Measurements from ENCODE around the gene TMEM131L.

Gene TMEM131L

DNA sequence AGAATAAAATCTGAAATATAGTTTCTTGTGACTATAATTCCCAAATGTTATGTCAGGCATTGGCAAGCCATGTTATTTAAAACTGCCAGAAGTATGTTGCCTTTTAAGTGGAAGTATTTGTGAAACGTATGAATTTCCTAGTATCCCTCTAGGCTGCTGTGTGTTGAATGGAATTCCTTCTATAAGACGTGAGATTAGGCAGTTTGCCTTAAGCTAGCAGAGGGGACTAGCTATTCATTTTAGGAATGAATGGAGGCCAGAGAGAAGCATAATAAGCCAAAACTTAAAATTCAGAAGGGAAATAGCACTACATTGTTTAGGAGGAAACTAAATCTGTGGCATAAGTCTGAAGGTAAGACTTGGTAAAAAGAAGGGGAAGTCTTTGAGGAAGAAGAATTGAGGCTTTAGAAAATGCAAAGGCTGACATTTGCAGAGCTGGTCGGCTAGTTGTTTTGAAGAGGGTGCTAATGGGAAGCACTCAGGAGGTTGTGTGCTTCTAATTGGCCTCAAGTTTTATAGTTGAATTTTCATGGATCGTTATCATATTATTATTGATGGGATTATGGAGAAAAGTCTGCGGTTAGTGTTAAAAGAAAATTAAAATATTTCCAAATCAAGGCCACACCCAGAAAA is 57.1 kb downstream of the TMEM131L start:
- Histone ChIP-seq H2AFZ (ENCODE audit: low read depth, low read length) (no peak overlapping the region), H3K4me3 (ENCODE audit: low read length) (peak overlapping the region; percentile 27), H3K9me3 (ENCODE audit: insufficient read depth, low read length) (no peaks in the 10 kb centered on the region), H3K36me3 (replicated peaks; ENCODE audit: low read depth, low read length) (peaks cover 53% of the 10 kb centered on the region), H3K27me3 (ENCODE audit: low read depth, low read length) (no peaks in the 10 kb centered on the region), H3K27ac (ENCODE audit: low read length) (peak overlapping the region; percentile 38), H3K4me1 (ENCODE audit: low read length) (peaks cover 73% of the 10 kb centered on the region), H3K9ac (ENCODE audit: low read length) (peak overlapping the region; percentile 16; the same call in 1 of the 2 replicates), H3K79me2 (ENCODE audit: low read length) (peaks cover 100% of the 10 kb centered on the region), H4K20me1 (ENCODE audit: insufficient read depth, low read length) (peaks cover 99% of the 10 kb centered on the region), H3K4me2 (ENCODE audit: low read length) (peak overlapping the region; percentile 71)
- TF ChIP-seq EZH2phosphoT487 (IDR thresholded peaks at IDR 0.05; ENCODE audit: low read depth): no peak
- TF ChIP-seq, protein P1, sequence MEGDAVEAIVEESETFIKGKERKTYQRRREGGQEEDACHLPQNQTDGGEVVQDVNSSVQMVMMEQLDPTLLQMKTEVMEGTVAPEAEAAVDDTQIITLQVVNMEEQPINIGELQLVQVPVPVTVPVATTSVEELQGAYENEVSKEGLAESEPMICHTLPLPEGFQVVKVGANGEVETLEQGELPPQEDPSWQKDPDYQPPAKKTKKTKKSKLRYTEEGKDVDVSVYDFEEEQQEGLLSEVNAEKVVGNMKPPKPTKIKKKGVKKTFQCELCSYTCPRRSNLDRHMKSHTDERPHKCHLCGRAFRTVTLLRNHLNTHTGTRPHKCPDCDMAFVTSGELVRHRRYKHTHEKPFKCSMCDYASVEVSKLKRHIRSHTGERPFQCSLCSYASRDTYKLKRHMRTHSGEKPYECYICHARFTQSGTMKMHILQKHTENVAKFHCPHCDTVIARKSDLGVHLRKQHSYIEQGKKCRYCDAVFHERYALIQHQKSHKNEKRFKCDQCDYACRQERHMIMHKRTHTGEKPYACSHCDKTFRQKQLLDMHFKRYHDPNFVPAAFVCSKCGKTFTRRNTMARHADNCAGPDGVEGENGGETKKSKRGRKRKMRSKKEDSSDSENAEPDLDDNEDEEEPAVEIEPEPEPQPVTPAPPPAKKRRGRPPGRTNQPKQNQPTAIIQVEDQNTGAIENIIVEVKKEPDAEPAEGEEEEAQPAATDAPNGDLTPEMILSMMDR (IDR thresholded peaks at IDR 0.05; ENCODE audit: low read depth, low read length): no peak

DNA sequence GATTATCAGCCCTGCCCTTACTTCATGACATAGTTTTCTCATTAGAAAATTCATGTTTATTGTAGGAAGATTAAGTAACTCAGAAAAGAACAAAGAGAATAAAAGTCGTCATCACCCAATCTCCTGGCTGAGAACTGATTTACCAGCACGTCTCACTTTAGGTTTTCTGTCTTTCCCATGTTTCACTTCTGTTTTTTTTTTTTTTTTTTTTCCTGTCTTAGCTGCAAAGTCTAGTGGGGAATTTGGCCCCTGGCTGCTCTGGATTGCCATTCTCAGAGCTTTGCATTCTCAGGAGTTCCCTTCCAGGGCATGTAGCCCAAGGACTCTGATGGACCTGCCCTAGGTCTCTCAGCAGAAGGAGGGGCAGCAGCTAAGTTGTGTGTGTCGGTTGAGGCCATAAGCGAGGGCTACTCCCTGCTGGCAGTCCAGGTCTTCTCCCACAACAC is 57.8 kb downstream of the TMEM131L start:
- no peak overlapping the region for H2AFZ ChIP-seq (ENCODE audit: low read depth, low read length)
- H3K9ac ChIP-seq (ENCODE audit: low read length): peak overlapping the region; percentile 16; the same call in 1 of the 2 replicates
- H3K4me2 ChIP-seq (ENCODE audit: low read length): peak overlapping the region; percentile 71
- no peaks in the 10 kb centered on the region for H3K9me3 ChIP-seq (ENCODE audit: insufficient read depth, low read length)
- H3K36me3 ChIP-seq (replicated peaks; ENCODE audit: low read depth, low read length): peaks cover 52% of the 10 kb centered on the region
- H3K4me3 ChIP-seq (ENCODE audit: low read length): peak overlapping the region; percentile 27
- peaks cover 100% of the 10 kb centered on the region for H3K79me2 ChIP-seq (ENCODE audit: low read length)
- peaks cover 99% of the 10 kb centered on the region for H4K20me1 ChIP-seq (ENCODE audit: insufficient read depth, low read length)
- no peaks in the 10 kb centered on the region for H3K27me3 ChIP-seq (ENCODE audit: low read depth, low read length)
- peak overlapping the region; percentile 38 for H3K27ac ChIP-seq (ENCODE audit: low read length)
- peaks cover 73% of the 10 kb centered on the region for H3K4me1 ChIP-seq (ENCODE audit: low read length)
- TF ChIP-seq, protein P1 (IDR thresholded peaks at IDR 0.05; ENCODE audit: low read depth, low read length): no peak
- TF ChIP-seq EZH2phosphoT487 (IDR thresholded peaks at IDR 0.05; ENCODE audit: low read depth): no peak

DNA sequence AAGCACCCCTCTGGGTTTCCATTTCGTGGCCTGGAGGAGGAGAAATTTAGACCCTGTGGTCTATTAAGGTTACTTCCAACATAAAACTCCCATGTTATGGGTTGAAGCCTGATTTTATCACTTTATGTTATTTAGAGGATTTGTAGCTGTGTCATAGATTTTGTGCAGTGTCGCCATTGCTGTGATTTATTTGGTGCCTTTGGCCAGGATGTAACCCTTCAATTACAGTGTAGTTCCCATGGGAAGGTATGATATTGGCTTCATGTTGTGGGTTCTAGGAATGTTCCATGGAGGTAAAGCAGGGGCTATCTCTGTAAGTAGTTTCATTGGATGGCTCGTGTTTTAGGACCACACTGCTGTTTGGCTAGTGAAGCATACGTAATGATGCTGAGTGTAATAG is 58.5 kb downstream of the TMEM131L start:
- H3K27me3 ChIP-seq (ENCODE audit: low read depth, low read length): no peaks in the 10 kb centered on the region
- TF ChIP-seq, protein P1 (IDR thresholded peaks at IDR 0.05; ENCODE audit: low read depth, low read length): no peak
- TF ChIP-seq EZH2phosphoT487 (IDR thresholded peaks at IDR 0.05; ENCODE audit: low read depth): no peak
- H3K4me3 ChIP-seq (ENCODE audit: low read length): no peak overlapping the region
- peaks cover 99% of the 10 kb centered on the region for H4K20me1 ChIP-seq (ENCODE audit: insufficient read depth, low read length)
- H3K4me1 ChIP-seq (ENCODE audit: low read length): peaks cover 73% of the 10 kb centered on the region
- no peak overlapping the region for H3K4me2 ChIP-seq (ENCODE audit: low read length)
- H3K27ac ChIP-seq (ENCODE audit: low read length): peak overlapping the region; percentile 38; the same call in 1 of the 2 replicates
- no peaks in the 10 kb centered on the region for H3K9me3 ChIP-seq (ENCODE audit: insufficient read depth, low read length)
- no peak overlapping the region for H2AFZ ChIP-seq (ENCODE audit: low read depth, low read length)
- peaks cover 45% of the 10 kb centered on the region for H3K36me3 ChIP-seq (replicated peaks; ENCODE audit: low read depth, low read length)
- H3K9ac ChIP-seq (ENCODE audit: low read length): no peak overlapping the region
- H3K79me2 ChIP-seq (ENCODE audit: low read length): peaks cover 100% of the 10 kb centered on the region

DNA sequence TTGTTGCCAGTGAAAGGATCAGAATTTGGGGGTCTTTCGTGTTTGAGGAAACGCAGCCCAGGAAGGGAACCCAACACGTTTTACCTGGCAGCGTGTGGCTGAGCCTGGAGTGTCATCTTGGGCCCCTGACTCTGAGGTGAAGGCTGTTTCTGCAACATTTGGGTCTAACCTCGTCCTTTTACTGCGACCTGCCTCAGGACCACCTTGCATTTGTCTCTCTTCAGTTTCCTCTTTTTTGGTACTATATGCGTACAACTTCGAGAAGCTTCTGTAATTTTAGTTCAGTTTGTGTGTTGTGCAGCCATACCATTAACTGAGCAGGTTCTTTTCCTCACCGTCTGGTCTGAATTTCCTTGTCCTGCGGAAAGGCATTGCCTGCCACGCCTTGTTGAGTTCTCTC is 61.5 kb downstream of the TMEM131L start:
- H4K20me1 ChIP-seq (ENCODE audit: insufficient read depth, low read length): peaks cover 99% of the 10 kb centered on the region
- peaks cover 51% of the 10 kb centered on the region for H3K4me1 ChIP-seq (ENCODE audit: low read length)
- H3K9me3 ChIP-seq (ENCODE audit: insufficient read depth, low read length): no peaks in the 10 kb centered on the region
- TF ChIP-seq, protein P1 (IDR thresholded peaks at IDR 0.05; ENCODE audit: low read depth, low read length): no peak
- H3K27me3 ChIP-seq (ENCODE audit: low read depth, low read length): no peaks in the 10 kb centered on the region
- H3K4me2 ChIP-seq (ENCODE audit: low read length): no peak overlapping the region
- H2AFZ ChIP-seq (ENCODE audit: low read depth, low read length): no peak overlapping the region
- peaks cover 100% of the 10 kb centered on the region for H3K79me2 ChIP-seq (ENCODE audit: low read length)
- peaks cover 46% of the 10 kb centered on the region for H3K36me3 ChIP-seq (replicated peaks; ENCODE audit: low read depth, low read length)
- H3K9ac ChIP-seq (ENCODE audit: low read length): no peak overlapping the region
- no peak overlapping the region for H3K27ac ChIP-seq (ENCODE audit: low read length)
- no peak overlapping the region for H3K4me3 ChIP-seq (ENCODE audit: low read length)
